ENCODE measurements around the gene CRY2. TPM values are rescaled to one million over a fixed set of nuclear protein-coding genes. Genes with fewer than 3 reads are reported as not detected.
A peak's percentile ranks its signal among the peaks of the same experiment; 100 is the strongest.

The CRY2 gene
- total and polyA plus RNA-seq, 2 of the 8 experiments (the other 6 are each of a cell fraction or from before 2014, with no cell fraction given) = 8.0 to 9.4 TPM

DNA sequence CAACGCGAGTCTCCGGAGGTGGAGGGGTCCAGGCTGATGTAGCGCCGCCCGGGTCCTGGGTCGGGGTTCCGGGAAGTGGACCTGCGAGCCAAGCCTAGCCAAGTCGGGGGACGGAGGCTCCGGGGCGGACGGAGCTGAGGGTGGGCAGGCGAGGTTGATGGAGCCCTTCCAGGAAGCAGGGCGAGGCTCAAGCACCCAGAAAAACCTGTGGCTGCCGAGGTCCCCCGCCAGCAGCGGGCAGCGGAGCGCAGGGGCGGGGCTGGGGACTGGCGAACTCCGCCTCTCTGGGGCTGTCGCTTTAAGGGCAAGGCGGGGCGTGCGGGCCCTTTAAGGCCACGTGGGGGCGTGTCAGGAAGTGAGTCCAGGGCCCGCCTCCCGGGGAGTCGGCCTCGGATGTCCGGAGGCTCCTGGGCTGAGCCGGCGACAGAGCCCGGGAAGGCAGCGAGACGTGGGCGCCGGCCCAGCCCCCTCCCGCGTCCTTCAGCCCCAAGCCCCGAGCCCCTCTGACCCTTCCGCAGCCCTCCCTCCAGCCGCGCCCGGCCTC lies 42.4 kb upstream of the CRY2 start, which contains the start of gene SLC35C1:
Gene SLC35C1 (plus strand): TSS at position 389 of the 544 bp plus-strand sequence. CDS start 653 bp downstream, outside the sequence.
- peak within 1 kb of the TSS; percentile 11; the same call in 1 of the 2 replicates for H3K27ac ChIP-seq (ENCODE audit: low read depth, low read length)
- H4K91ac ChIP-seq (replicated peaks; ENCODE audit: insufficient read length, low read length) = no peak within 1 kb of the TSS
- peak within 1 kb of the TSS; percentile 72 to 98 for H3K4me2 ChIP-seq (ENCODE audit: insufficient read depth in 1 of 2, low read depth in 2 of 2, low read length in 2 of 2)
- H3K79me2 ChIP-seq (ENCODE audit: control insufficient read depth in 1 of 2, insufficient read depth in 2 of 2, low read length in 2 of 2) = no peaks in the 10 kb centered on the region
- H2BK12ac ChIP-seq (ENCODE audit: low read depth, low read length) = peak within 1 kb of the TSS; percentile 1; the same call in 1 of the 2 replicates
- CTCF ChIA-PET (ENCODE audit: partially characterized antibody) = interaction anchor here (1.0 to 2.7 kb wide), 6 partner anchors 12 to 434 kb away, joined by 3 to 9 read pairs (median 5); no protein-coding TSS in a partner anchor
- H2BK15ac ChIP-seq (ENCODE audit: low read length) = peak within 1 kb of the TSS; percentile 92; the same call in 1 of the 2 replicates
- peaks cover 6 to 21% (median 12%) of the 10 kb centered on the region in 4 experiments for H3K27me3 ChIP-seq (replicated peaks in 1 of 4; ENCODE audit: control insufficient read depth in 3 of 4, extremely low read depth in 1 of 4, insufficient read depth in 3 of 4, low read length in 3 of 4)
- peak within 1 kb of the TSS; percentile 42; the same call in 1 of the 2 replicates for H2AK5ac ChIP-seq (ENCODE audit: low read depth, low read length)
- H3K36me3 ChIP-seq (ENCODE audit: control insufficient read depth in 2 of 4, insufficient read depth in 4 of 4, low read length in 3 of 4) = no peaks in the 10 kb centered on the region
- H3K4me3 ChIP-seq (ENCODE audit: extremely low read depth in 1 of 4, insufficient read depth in 2 of 4, low read depth in 3 of 4, low read length in 4 of 4) = peak within 1 kb of the TSS; percentile 65 to 87 (median 77)
- H3K18ac ChIP-seq (ENCODE audit: extremely low read depth, low read length) = peak within 1 kb of the TSS; percentile 90
- POLR2A ChIA-PET (ENCODE audit: partially characterized antibody) = interaction anchor here (0.6 to 1.2 kb wide), 6 partner anchors 9 to 1793 kb away, joined by 3 to 5 read pairs (median 3); no protein-coding TSS in a partner anchor
- H3K9me3 ChIP-seq (ENCODE audit: insufficient read depth in 2 of 2, low read depth in 1 of 2, low read length in 1 of 2) = no peaks in the 10 kb centered on the region
- H2BK120ac ChIP-seq (replicated peaks; ENCODE audit: low read depth, low read length) = no peak within 1 kb of the TSS
- H3K4ac ChIP-seq (replicated peaks; ENCODE audit: insufficient read length, low read depth, low read length) = no peak within 1 kb of the TSS
- H3K56ac ChIP-seq (replicated peaks; ENCODE audit: insufficient read length, low read depth, low read length) = peak within 1 kb of the TSS; percentile 43
- H3K14ac ChIP-seq (ENCODE audit: insufficient read length) = no peak within 1 kb of the TSS
- H4K20me1 ChIP-seq (replicated peaks in 1 of 2; ENCODE audit: control insufficient read depth in 1 of 2, insufficient read depth in 2 of 2, low read length in 2 of 2) = peaks cover 2 to 10% of the 10 kb centered on the region in 2 experiments
- H3K23ac ChIP-seq (ENCODE audit: insufficient read length) = no peak within 1 kb of the TSS
- H3K4me1 ChIP-seq (replicated peaks in 1 of 4; ENCODE audit: control insufficient read depth in 3 of 4, insufficient read depth in 4 of 4, low read length in 3 of 4) = peaks cover 0 to 9% (median 3%) of the 10 kb centered on the region in 4 experiments; a peak in 3 of 7 replicates
- H2BK5ac ChIP-seq (ENCODE audit: low read depth, low read length) = 0 out of 2 replicates have a peak within 1 kb of the TSS, but pooled peaks have one; percentile 27
- H4K8ac ChIP-seq (ENCODE audit: extremely low read depth, insufficient read depth, low read length) = no peak within 1 kb of the TSS; the same call in 1 of the 2 replicates
- 0% methylated on average over 15 of the region's 49 CpGs; no CpG with 5 or more reads in 1 of the 2 experiments for WGBS, 2 experiments (ENCODE audit: extremely low coverage in 1 of 2, insufficient coverage in 1 of 2, insufficient read length in 1 of 2, insufficient replicate concordance in 2 of 2, low coverage in 1 of 2, low lambda C conversion rate in 2 of 2, missing lambda C conversion rate in 1 of 2)
- H2BK20ac ChIP-seq (ENCODE audit: low read length) = no peak within 1 kb of the TSS
- peak within 1 kb of the TSS; percentile 6 for H4K5ac ChIP-seq (ENCODE audit: insufficient read length, low read depth, low read length)
- peaks cover 6% of the 10 kb centered on the region; the same call in 1 of the 2 replicates for H3K79me1 ChIP-seq (ENCODE audit: low read depth, low read length)
- H3K9ac ChIP-seq (replicated peaks in 1 of 4; ENCODE audit: extremely low read depth in 1 of 4, low read depth in 3 of 4, low read length in 3 of 4) = peak within 1 kb of the TSS in 2 of 4 experiments; percentile 40 to 69; a peak in 4 of 7 replicates
- peak within 1 kb of the TSS; percentile 57; the same call in 1 of the 2 replicates for H2AFZ ChIP-seq (ENCODE audit: low read length)
- no peak for FAIRE-seq
- peak; percentile 86 to 96 for DNase-seq (ENCODE audit: low read depth in 1 of 2, low spot score in 2 of 2)
- peaks cover 18% of the 10 kb centered on the region; the same call in 1 of the 2 replicates for H3K23me2 ChIP-seq (ENCODE audit: low read depth, low read length)
- TF ChIP-seq YY1 (IDR thresholded peaks at IDR 0.05; ENCODE audit: low read depth, low read length) = no peak
- peak in 1 of 2 experiments; percentile 79; a peak in 2 of 3 replicates for TF ChIP-seq POLR2A (IDR thresholded peaks at IDR 0.05; ENCODE audit: control extremely low read depth in 1 of 2, low read depth in 2 of 2, low read length in 2 of 2)
- no peak for TF ChIP-seq BACH1 (IDR thresholded peaks at IDR 0.05; ENCODE audit: low read length)
- no peak for TF ChIP-seq TEAD4 (IDR thresholded peaks at IDR 0.05; ENCODE audit: low read depth, low read length)
- TF ChIP-seq, protein P1, sequence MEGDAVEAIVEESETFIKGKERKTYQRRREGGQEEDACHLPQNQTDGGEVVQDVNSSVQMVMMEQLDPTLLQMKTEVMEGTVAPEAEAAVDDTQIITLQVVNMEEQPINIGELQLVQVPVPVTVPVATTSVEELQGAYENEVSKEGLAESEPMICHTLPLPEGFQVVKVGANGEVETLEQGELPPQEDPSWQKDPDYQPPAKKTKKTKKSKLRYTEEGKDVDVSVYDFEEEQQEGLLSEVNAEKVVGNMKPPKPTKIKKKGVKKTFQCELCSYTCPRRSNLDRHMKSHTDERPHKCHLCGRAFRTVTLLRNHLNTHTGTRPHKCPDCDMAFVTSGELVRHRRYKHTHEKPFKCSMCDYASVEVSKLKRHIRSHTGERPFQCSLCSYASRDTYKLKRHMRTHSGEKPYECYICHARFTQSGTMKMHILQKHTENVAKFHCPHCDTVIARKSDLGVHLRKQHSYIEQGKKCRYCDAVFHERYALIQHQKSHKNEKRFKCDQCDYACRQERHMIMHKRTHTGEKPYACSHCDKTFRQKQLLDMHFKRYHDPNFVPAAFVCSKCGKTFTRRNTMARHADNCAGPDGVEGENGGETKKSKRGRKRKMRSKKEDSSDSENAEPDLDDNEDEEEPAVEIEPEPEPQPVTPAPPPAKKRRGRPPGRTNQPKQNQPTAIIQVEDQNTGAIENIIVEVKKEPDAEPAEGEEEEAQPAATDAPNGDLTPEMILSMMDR (IDR thresholded peaks at IDR 0.05; ENCODE audit: control extremely low read depth in 1 of 3, insufficient read depth in 1 of 3, low read depth in 1 of 3, low read length in 3 of 3) = peak in 1 of 3 experiments; percentile 18; a peak in 1 of 4 replicates
- peak; percentile 75 for TF ChIP-seq KDM4A (IDR thresholded peaks at IDR 0.05; ENCODE audit: low read depth, low read length, severe bottlenecking)
- TF ChIP-seq KDM5A (IDR thresholded peaks at IDR 0.05; ENCODE audit: low read length) = no peak
- TF ChIP-seq ASH2L (IDR thresholded peaks at IDR 0.05; ENCODE audit: low read length) = peak; percentile 20
- no peak for TF ChIP-seq FOSL1 (IDR thresholded peaks at IDR 0.05; ENCODE audit: insufficient read depth, low read depth, low read length)

Measured in H1 (cell line).